GM21390 (cell line): ENCODE results near the gene ANKRD63.
A peak's percentile ranks its signal among the peaks of the same experiment; 100 is the strongest.

Experiments
- ATAC-seq: cut with Tn5 transposase; IDR thresholded peaks from one replicate; pipeline ENCODE4 v1.9.1; 2021; ENCODE audit not compliant: unreplicated experiment

ANKRD63 gene

GRCh38 chr15:40295877-40296560 lies 13.2 kb upstream of the ANKRD63 start:
- no peak for ATAC-seq

GRCh38 chr15:40295297-40295696 lies 12.4 kb upstream of the ANKRD63 start:
- no peak for ATAC-seq

- no peak for ATAC-seq
Measured at GRCh38 chr15:40293905-40294895, 11.3 kb upstream of the ANKRD63 start.

GRCh38 chr15:40293006-40293405 lies 10.1 kb upstream of the ANKRD63 start:
- ATAC-seq: no peak

DNA sequence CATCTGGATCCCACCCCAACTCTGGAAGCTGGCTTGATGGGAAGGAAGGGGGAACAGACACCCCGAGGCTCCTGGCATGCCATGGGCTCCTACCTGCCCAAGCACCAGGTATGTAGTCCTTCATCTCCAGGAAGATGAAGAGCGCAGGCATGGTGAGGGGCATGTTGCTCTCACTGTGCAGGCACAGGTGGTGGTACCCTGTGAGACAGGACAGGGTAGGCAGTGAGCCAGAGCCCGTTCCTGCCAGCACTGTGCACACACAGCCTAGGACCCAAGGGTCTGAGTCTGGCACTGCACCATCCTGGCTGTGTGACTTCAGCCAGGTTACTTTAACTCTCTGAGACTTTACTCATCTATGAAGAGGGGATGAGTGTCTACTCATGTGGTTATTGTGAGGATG lies 9.4 kb upstream of the ANKRD63 start:
- ATAC-seq: no peak

- no peak for ATAC-seq
Measured at GRCh38 chr15:40290918-40291574, 8.2 kb upstream of the ANKRD63 start.

- ATAC-seq: no peak
Measured at GRCh38 chr15:40290545-40290917, 7.7 kb upstream of the ANKRD63 start.

GRCh38 chr15:40289140-40289775 lies 6.4 kb upstream of the ANKRD63 start:
- ATAC-seq: no peak

DNA sequence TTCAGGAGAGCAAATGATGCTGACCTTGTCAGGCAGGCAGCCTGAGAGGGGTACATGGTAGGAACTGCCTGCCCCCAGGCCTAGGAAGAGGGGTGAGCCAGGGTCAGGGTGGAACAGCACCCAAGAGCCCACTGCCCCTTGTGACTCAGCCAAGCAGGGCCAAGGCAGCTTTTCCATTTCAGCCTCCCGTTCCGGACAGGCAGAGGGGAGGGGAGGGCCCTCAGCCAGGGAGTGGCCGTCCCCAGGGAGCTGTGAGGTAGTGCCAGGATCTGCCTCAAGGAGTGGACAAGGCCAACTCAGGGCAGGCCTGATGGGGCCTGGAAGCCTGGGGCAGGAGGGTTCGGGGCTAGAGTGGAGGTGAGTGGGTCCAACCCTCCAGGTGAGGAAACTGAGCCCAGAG lies 5.1 kb upstream of the ANKRD63 start:
- no peak for ATAC-seq

- no peak for ATAC-seq
Measured at GRCh38 chr15:40287505-40287904, 4.6 kb upstream of the ANKRD63 start.

DNA sequence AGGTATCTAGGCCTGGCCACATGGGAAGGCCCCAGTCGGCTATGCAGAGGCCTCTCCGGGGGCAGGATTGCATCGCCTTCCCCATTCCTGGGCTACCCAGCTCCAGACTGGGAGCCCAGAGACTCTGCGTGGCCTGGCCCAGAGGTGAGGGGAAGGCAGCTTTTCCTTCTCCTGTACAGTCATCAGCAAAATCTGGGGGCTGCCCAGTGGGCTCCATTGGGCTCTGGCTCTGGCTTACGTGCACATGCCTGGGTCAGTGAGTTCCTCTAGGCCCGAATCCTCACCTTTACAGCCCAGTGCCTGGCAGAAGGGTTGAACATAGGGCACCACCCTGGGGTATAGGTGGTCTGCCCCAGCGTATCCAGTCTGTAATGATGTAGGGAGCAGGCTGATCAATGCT lies 3.9 kb upstream of the ANKRD63 start:
- ATAC-seq: no peak

DNA sequence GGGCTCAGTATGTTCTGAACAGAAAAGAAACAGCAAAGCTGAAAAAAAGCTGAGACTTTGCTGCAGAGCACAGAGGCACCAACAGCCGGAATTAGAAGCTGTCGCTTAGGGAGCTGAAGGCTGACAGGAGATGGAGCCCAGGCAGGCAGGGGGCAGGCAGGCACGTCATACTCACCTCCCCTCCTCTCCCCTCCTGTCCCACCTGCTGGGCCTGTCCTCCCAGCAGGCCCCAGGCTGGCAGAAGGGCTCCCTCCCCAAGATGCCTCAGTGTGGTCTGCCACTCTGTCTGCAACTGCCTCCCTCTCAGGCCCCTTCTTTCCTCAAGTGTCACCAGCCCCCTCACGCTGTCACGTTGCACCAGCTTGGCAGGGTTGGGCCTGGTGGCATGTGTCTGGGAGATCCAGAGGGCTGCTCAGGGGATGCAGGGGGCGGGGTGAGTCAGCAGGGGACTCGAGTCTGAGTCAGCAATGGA lies 3.2 kb upstream of the ANKRD63 start:
- no peak for ATAC-seq

- no peak for ATAC-seq
Measured at GRCh38 chr15:40285554-40286011, 2.7 kb upstream of the ANKRD63 start.

DNA sequence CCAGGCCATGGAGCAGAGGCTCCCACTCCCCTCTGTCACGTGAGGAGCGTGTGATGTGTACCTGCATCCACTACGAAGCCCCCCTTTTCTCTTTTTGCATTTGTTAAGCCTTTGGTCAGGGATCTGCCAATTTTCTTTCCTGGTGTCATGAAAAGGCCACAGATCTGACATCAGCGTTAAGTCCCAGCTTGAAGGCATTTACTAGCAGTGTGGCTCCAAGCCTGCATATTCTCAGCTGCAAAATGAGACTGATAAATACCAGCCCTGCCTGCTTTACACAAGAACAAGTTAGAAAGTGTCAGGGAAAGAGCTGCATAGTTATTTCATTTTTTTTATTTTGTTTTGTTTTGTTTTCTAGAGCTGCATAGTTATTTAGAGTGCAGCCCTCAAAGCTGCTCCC lies 2.3 kb upstream of the ANKRD63 start:
- no peak for ATAC-seq

- ATAC-seq: no peak
Measured at GRCh38 chr15:40283615-40284300, 894 bp upstream of the ANKRD63 start.

GRCh38 chr15:40282147-40282868 lies 556 bp downstream of the ANKRD63 start:
- ATAC-seq: peak; percentile 48

DNA sequence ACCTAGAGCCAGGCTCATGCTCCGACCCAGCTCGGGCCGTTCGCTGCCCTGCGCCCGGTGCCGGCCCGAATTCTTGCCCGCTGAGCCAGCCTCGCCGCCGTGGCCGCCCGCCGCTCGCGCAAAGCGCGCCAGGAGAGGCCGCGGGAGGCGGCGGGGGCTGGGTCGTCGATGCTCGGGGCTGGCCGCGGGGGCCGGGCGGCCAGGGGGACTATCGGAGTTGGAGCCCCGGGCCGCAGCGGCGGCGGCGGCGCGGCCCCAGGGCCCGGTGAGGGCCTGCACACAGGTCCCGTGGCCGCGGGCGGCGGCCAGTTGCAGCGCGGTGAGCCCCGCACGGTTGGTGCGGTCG lies 1.1 kb downstream of the ANKRD63 start:
- no peak for ATAC-seq

GRCh38 chr15:40281057-40281800 lies 1.6 kb downstream of the ANKRD63 start:
- no peak for ATAC-seq
